GM21529 (cell line): ENCODE data around the gene FAM174A.
"Not testable (repeated sequence)": the region's sequence is repeated elsewhere in the genome, so short reads cannot be mapped to it uniquely, and the experiment has no call there.

Experiments
- ATAC-seq: cut with Tn5 transposase; IDR thresholded peaks from one replicate; pipeline ENCODE4 v1.9.1; 2021; ENCODE audit not compliant: unreplicated experiment

The FAM174A gene

GRCh38 chr5:100575815-100576214 lies 40.6 kb downstream of the FAM174A start:
- no peak for ATAC-seq

DNA sequence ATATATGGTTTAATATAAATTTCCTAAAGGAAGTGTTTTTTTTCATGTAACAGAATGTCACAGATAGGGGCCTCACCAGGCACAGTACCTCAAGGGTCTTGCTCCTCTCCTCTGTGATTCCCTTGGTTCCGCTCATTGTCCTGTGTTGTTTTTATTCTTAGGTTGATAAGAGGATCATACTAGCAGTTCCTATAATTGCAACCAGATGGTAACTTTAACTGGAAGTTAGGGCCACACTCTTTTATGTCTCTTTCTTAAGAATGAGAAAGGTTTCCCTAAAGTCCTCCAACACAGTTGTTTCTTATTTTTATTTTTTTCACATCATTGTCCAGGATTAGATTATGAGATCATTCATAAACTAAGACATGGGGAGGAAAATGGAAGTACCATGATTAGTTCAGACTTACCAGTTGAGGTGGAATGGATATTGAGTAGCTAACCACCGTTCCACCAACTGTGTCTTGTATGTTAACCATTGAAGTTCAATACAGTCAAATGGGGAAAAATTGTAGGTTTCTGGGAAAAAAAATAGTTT lies 41.1 kb downstream of the FAM174A start:
- ATAC-seq = no peak

DNA sequence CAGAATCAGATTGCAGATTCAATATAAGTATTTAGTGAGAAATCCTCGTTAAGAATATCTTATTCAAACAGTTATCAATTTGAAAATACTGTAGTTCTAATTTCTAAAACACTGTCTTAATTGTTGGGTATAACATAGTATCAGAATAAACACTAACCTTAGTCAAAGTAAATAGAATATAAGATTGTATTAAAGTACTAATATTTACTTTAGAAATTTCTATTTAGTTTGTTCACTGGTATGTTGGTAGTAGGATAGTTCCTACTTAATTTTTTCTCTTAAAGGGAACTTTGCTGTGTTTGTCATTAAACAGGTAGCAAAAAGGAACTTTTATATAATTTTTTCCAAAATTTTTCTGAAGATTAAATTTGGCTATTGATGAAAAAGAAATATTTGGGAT lies 42.3 kb downstream of the FAM174A start:
- no peak for ATAC-seq

- peak; percentile 97 for ATAC-seq
These were observed 48.9 kb downstream of the FAM174A start for GRCh38 chr5:100584069-100584468.

DNA sequence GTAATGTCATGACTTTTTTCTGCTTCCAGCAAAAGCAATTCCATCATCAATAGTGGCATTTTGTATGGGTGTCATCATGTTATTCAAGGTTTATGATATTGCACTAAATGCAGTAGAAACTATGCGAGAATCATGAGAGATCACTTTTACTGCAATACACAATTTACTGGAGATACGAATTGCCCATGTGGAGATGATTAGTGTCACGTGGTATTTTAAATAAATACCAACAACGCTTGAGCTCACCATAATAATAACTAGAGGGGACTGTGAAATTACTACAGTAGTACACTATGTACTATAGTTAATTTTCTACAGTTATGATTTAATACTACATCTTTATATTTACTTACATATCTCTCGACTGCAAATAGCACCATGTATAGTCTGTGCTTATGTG lies 49.7 kb downstream of the FAM174A start:
- no peak for ATAC-seq

- no peak for ATAC-seq
These were observed 55.7 kb downstream of the FAM174A start for GRCh38 chr5:100590867-100591266.

- no peak for ATAC-seq
These were observed 60.1 kb downstream of the FAM174A start for GRCh38 chr5:100595152-100595811.

GRCh38 chr5:100595812-100596173 lies 60.6 kb downstream of the FAM174A start:
- no peak for ATAC-seq

DNA sequence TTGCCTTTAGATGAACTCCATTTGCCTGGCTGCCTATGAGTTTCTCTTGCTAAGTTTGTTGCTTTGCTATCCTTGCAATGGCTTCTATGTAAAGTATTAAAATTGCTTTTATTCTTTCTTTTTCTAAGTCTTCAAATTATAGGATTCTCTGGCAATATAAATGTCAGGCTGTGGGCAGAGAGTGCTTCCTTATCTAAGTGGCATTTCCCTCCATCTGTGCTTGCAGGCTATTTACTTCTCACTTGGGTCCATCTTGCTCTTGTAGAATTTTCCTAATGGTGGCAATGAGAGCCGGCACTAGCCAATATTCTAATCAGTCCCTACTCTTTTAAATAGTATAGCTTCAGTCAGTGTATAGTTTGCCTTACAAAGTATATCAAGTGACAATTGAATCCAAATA lies 63.3 kb downstream of the FAM174A start:
- no peak for ATAC-seq

DNA sequence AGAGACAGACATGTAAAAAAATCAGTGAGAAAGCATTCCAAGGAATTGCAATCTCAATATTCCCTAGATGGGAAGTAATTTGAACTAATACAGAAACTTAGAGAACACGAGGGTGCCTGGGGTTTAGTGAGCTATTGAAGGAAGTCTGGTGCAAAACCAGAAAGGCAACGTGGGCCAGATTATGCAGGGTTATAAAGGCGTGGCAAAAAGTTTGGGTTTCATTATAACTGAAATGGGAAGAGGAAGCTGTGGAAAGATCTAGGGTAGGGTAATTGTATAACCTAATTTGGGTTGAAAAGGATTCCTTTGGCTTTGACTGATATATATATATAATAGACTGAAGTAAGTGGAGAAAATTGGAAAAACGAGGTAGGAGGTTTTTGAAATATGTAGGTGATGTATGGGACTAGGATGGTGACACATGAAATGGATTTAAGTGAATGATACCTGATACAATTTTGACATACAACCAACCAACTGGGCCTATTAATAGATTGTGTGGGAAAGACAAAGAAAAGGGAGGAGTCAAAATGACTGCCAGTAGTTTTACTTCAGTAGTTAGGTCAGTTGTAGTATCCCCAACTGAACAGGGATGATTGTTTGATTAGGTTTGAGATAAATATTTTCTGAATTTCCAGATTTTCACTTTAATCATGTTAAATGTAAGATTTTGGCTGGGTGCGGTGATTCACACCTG lies 65.3 kb downstream of the FAM174A start:
- no peak for ATAC-seq

GRCh38 chr5:100603141-100603540 lies 68.0 kb downstream of the FAM174A start:
- ATAC-seq = no peak

GRCh38 chr5:100604021-100604420 lies 68.8 kb downstream of the FAM174A start:
- ATAC-seq = not testable (repeated sequence)

DNA sequence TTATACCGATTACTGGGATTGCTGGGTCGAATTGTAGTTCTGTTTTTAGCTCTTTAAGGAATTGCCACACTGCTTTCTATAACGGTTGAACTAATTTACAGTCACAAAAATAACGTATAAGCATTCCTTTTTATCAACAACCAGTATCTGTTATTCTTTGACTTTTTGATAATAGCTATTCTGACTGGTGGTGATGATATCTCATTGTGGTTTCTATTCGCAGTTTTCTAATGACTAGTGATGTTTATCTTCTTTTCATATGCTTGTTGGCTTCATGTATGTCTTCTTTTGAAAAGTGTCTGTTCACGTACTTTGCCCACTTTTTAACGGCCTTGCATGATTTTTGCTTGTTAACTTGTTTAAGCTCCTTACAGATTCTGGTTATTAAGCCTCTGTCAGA lies 74.4 kb downstream of the FAM174A start:
- ATAC-seq = no peak

DNA sequence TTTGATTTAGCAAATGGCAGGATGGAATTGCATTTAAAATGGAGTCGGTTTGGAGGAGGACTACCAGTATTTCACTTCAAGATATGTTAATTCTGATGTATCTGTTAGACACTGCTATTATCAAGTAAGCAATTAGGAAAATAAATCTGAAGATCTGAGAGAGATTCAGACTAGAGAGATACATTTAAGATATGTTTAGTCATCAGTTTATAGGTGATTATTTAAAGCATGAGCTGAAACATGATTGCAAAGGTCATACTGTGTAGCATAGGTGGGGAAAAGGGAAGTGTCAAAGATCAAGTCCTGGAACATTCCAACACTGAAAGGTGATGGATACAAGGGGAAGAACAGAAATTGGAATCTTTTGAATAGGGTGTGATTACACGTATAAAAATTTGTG lies 79.1 kb downstream of the FAM174A start:
- ATAC-seq = no peak

GRCh38 chr5:100615362-100615761 lies 80.2 kb downstream of the FAM174A start:
- no peak for ATAC-seq

GRCh38 chr5:100616291-100616690 lies 81.1 kb downstream of the FAM174A start:
- no peak for ATAC-seq

- no peak for ATAC-seq
These were observed 81.8 kb downstream of the FAM174A start for GRCh38 chr5:100616981-100617380.

DNA sequence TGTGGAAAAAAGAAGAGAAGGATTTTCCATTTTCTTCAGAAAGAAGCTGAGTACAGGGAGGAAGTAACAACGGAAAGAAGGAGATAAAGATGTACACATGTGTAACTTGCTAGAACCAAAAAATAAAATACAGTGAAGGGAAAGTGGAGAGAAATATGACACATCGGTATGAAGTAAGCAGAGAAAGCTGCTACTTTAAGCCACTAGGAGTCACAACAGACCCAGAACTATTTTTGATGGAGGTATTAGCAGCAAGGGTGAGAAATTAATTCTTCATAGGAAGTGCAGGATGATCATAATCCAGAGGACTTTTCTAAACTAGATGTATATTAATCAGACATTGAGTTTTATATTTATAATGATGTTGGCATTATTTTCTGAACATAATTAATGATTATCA lies 88.5 kb downstream of the FAM174A start:
- peak; percentile 91 for ATAC-seq

- ATAC-seq = peak; percentile 72
These were observed 99.9 kb downstream of the FAM174A start for GRCh38 chr5:100634937-100635534.
